Tibial nerve (tissue), 3 donors: ENCODE results near the gene PTHLH.

Experiments
- POLR2A ChIP-seq, 2 donors: fragments of 450-650 bp; IDR thresholded peaks; one replicate each; pipeline ENCODE4 v1.6.1; 2017; ENCODE audit warnings: antibody characterized with exemption in 2 of 2, mild to moderate bottlenecking in 2 of 2, moderate library complexity in 2 of 2
- TF ChIP-seq, protein P1 (sequence below), 5 experiments: fragments of 200-600 bp in 3 of 5; fragments of 450-650 bp in 2 of 5; sonication (generic) in 3 of 5; IDR thresholded peaks; one replicate each; pipeline ENCODE4 v1.5.1; 2016 to 2019; ENCODE audit warnings: antibody characterized with exemption in 5 of 5, mild to moderate bottlenecking in 3 of 5, moderate library complexity in 2 of 5

DNA sequence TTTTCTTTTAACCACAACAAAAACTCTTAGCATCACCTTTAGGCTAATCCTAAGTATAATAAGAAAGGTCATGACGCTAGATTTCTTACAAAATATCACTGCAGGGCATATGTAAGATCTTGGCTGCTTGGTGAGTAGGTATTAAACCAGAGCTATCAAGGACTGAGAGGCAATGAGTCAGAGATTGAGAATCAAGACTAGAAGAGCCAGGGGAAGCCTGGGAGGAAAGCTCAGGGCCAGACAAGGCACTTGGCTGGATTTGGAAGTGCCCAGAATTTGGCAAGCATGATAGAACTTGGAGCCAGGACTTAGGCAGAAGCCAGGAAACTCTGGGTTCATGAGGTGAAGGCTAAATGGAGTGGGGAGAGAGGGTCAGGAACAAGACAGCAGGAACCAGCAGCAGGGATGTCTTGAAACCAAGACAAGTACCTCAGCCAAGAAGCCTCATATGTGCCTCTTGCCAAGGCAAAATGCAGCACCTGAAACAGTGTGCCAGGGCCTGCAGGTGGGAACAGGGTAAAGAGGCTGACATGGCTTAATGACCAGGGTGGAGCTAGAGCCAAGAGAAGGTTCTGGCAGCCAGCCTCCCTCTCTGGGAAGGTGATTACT, 49.9 kb downstream of the PTHLH start:
- TF ChIP-seq POLR2A (IDR thresholded peaks at IDR 0.05), result no peak
- TF ChIP-seq, protein P1, sequence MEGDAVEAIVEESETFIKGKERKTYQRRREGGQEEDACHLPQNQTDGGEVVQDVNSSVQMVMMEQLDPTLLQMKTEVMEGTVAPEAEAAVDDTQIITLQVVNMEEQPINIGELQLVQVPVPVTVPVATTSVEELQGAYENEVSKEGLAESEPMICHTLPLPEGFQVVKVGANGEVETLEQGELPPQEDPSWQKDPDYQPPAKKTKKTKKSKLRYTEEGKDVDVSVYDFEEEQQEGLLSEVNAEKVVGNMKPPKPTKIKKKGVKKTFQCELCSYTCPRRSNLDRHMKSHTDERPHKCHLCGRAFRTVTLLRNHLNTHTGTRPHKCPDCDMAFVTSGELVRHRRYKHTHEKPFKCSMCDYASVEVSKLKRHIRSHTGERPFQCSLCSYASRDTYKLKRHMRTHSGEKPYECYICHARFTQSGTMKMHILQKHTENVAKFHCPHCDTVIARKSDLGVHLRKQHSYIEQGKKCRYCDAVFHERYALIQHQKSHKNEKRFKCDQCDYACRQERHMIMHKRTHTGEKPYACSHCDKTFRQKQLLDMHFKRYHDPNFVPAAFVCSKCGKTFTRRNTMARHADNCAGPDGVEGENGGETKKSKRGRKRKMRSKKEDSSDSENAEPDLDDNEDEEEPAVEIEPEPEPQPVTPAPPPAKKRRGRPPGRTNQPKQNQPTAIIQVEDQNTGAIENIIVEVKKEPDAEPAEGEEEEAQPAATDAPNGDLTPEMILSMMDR (IDR thresholded peaks at IDR 0.05), result no peak
